Uterus (tissue), 4 donors: ENCODE measurements around the gene PGLYRP3. TPM values are rescaled to one million over a fixed set of nuclear protein-coding genes. Genes with fewer than 3 reads are reported as not detected.

Source experiments
- DNase-seq, 2 donors: peaks; one replicate each; pipeline ENCODE4 v3.0.0-alpha.2; 2019 to 2020
- H3K27ac ChIP-seq, 2 donors: fragments of 200-600 bp; sonication (generic); 1 replicate in 1 of 2; 2 replicates in 1 of 2; pipeline ENCODE4 v1.5.1; 2016 to 2018
- H3K27me3 ChIP-seq, 2 donors: fragments of 200-600 bp; sonication (generic); one replicate each; pipeline ENCODE4 v1.5.1; 2018 to 2019; ENCODE audit warnings: control low read depth in 1 of 2
- H3K36me3 ChIP-seq, 2 donors: fragments of 200-600 bp; sonication (generic); one replicate each; pipeline ENCODE4 v1.5.1; 2019; ENCODE audit warnings: control low read depth in 1 of 2
- H3K4me1 ChIP-seq, 2 donors: fragments of 200-600 bp; sonication (generic); one replicate each; pipeline ENCODE4 v1.5.1; 2018 to 2019; ENCODE audit warnings: control low read depth in 1 of 2
- H3K4me3 ChIP-seq, 2 donors: fragments of 200-600 bp; sonication (generic); 1 replicate in 1 of 2; 2 replicates in 1 of 2; pipeline ENCODE4 v1.5.1; 2018 to 2019; ENCODE audit warnings: mild to moderate bottlenecking in 1 of 2
- H3K9me3 ChIP-seq, 2 donors: fragments of 200-600 bp; sonication (generic); one replicate each; pipeline ENCODE4 v1.5.1; 2019; ENCODE audit warnings: control low read depth in 1 of 2
- CTCF ChIP-seq, 4 experiments: fragments of 200-600 bp in 2 of 4; fragments of 450-650 bp in 2 of 4; sonication (generic) in 2 of 4; IDR thresholded peaks; one replicate each; pipeline ENCODE4 v1.5.1; 2016 to 2019; ENCODE audit warnings: antibody characterized with exemption in 4 of 4, mild to moderate bottlenecking in 2 of 4, moderate library complexity in 1 of 4
- POLR2A ChIP-seq, 2 donors: fragments of 450-650 bp; IDR thresholded peaks; one replicate each; pipeline ENCODE4 v1.6.1; 2016; ENCODE audit warnings: antibody characterized with exemption in 2 of 2, mild to moderate bottlenecking in 1 of 2, moderate library complexity in 1 of 2
- intact Hi-C: fragments of 100-400 bp; cut with DNase I; formaldehyde crosslinking; loops from one replicate; pipeline ENCODE4 v1.15.1; 2023; ENCODE audit warnings: low total_unique reads
- total RNA-seq, 4 donors: library from RNA; depleted of rRNA in 3 of 4; stranded (reverse); fragments of >200 nt in 3 of 4; gene quantifications; one replicate each; pipeline versions ENCODE4 v1.1.0 to v1.2.4, GENCODE V29; 2014 to 2023
- donor health status: DM: yes; HTN: yes; CAD: no.

The PGLYRP3 gene
- total RNA-seq, 4 donors from 2014 or later: not detected

GRCh38 chr1:153308540-153308939 is 4.2 kb downstream of the PGLYRP3 start:
- Histone ChIP-seq H3K4me3 (no peak overlapping the region), H3K4me1 (no peaks in the 10 kb centered on the region), H3K27me3 (no peaks in the 10 kb centered on the region), H3K36me3 (no peaks in the 10 kb centered on the region), H3K27ac (no peak overlapping the region), H3K9me3 (no peaks in the 10 kb centered on the region)
- intact Hi-C loops: no loop called here
- DNase-seq: no peak
- TF ChIP-seq CTCF (IDR thresholded peaks at IDR 0.05) (no peak), POLR2A (IDR thresholded peaks at IDR 0.05) (no peak)

- Histone ChIP-seq H3K9me3 (no peaks in the 10 kb centered on the region), H3K27ac (no peak overlapping the region), H3K4me3 (no peak overlapping the region), H3K27me3 (no peaks in the 10 kb centered on the region), H3K4me1 (no peaks in the 10 kb centered on the region), H3K36me3 (no peaks in the 10 kb centered on the region)
- no peak for DNase-seq
- TF ChIP-seq CTCF (IDR thresholded peaks at IDR 0.05) (no peak), POLR2A (IDR thresholded peaks at IDR 0.05) (no peak)
- intact Hi-C loops: no loop called here
These were observed 5.5 kb downstream of the PGLYRP3 start for GRCh38 chr1:153307221-153307600.

GRCh38 chr1:153306303-153307220 is 6.2 kb downstream of the PGLYRP3 start:
- Histone ChIP-seq H3K36me3 (no peaks in the 10 kb centered on the region), H3K9me3 (no peaks in the 10 kb centered on the region), H3K27me3 (no peaks in the 10 kb centered on the region), H3K4me3 (no peak overlapping the region), H3K27ac (no peak overlapping the region), H3K4me1 (no peaks in the 10 kb centered on the region)
- no peak for DNase-seq
- no peak for TF ChIP-seq POLR2A (IDR thresholded peaks at IDR 0.05)
- TF ChIP-seq CTCF (IDR thresholded peaks at IDR 0.05): no peak
- intact Hi-C loops: no loop called here

- DNase-seq: no peak
- intact Hi-C loops: no loop called here
- no peaks in the 10 kb centered on the region for H3K4me1 ChIP-seq
- no peak for TF ChIP-seq CTCF (IDR thresholded peaks at IDR 0.05)
- no peak for TF ChIP-seq POLR2A (IDR thresholded peaks at IDR 0.05)
- no peaks in the 10 kb centered on the region for H3K27me3 ChIP-seq
- no peak overlapping the region for H3K27ac ChIP-seq
- no peaks in the 10 kb centered on the region for H3K36me3 ChIP-seq
- H3K4me3 ChIP-seq: no peak overlapping the region
- no peaks in the 10 kb centered on the region for H3K9me3 ChIP-seq
These were observed 7.1 kb downstream of the PGLYRP3 start for GRCh38 chr1:153305682-153306081.

- H3K9me3 ChIP-seq: no peaks in the 10 kb centered on the region
- H3K4me1 ChIP-seq: no peaks in the 10 kb centered on the region
- TF ChIP-seq POLR2A (IDR thresholded peaks at IDR 0.05): no peak
- TF ChIP-seq CTCF (IDR thresholded peaks at IDR 0.05): no peak
- no peaks in the 10 kb centered on the region for H3K27me3 ChIP-seq
- intact Hi-C loops: no loop called here
- no peaks in the 10 kb centered on the region for H3K36me3 ChIP-seq
- no peak for DNase-seq
- no peak overlapping the region for H3K4me3 ChIP-seq
- no peak overlapping the region for H3K27ac ChIP-seq
These were observed 10.4 kb downstream of the PGLYRP3 start for GRCh38 chr1:153302308-153302707.
